NOMO-1 treated with DMSO at 0.1 percent for 48 hours (cell line): ENCODE results near the gene TRIM9.

Experiments used
- DNase-seq: peaks from one replicate; lab custom pipeline; 2025; ENCODE audit not compliant: unreplicated experiment; lab: John Stamatoyannopoulos, UW

Gene TRIM9

DNA sequence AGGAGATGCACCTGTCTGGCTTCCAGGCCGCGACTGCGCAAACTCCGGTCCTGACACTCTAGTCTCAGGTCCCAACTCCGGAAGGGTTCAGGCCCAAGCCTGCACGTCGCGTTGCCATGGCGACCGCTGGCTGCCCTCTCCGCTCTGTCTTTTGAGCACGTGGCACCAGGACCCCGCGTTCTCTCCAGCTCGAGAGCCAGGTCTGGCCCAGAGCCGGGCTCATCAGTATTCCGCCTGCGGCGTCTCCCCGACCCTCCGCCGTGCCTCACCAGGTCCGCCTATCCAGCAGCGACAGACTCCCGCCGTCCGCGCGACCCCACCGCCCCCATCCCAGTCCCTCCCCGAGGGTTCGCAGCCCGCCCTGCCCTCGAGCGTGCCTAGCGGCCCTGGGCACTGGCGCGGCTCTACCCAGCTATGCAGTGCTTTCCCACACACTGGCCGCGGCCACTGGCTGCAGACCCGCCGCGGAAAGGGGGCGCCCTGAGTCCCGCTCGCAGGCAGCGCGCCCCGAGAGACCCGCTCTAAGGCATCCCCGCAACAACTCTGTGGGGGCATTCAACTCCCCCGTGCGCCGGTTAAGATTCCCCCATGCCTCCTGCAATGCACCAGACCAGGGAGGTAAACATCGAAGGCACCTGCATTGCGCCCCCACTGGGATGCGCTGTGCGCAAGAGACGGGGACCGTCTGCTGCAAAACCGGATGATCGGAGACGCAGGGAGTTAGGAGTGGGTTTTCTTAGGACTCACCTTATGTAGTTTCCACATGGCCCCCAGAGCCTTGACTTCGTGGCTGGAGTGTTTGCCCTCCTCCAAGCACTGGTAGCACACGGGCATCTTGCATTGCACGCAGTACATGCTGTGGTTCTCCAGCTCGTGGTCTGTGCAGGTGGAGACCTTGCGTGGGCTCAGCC is 1.3 kb downstream of the TRIM9 start:
- DNase-seq: peak; percentile 19

GRCh38 chr14:51092965-51093364 is 1.9 kb downstream of the TRIM9 start:
- DNase-seq: no peak

GRCh38 chr14:51089278-51089677 is 5.6 kb downstream of the TRIM9 start:
- no peak for DNase-seq

GRCh38 chr14:51087031-51087441 is 7.9 kb downstream of the TRIM9 start:
- DNase-seq: no peak

DNA sequence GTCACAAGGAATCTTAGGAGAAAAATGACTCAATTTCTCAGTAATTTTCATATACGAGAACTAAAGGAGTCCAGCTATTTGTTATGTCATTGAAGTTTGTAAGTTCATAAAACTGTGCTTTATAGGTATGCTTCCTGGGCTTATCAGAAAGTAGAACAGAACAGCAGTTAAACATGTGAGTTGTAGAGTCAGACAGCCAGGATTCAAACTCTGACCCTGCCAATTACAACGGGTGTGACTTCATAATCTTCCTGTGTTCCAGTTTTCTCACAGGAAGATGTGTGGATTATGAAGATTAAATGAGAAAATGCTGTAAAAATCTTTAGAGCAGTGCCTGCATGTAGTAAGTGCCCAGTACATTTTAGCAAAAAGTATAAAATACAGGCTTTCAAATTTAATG is 8.9 kb downstream of the TRIM9 start:
- no peak for DNase-seq

GRCh38 chr14:51084962-51085361 is 9.9 kb downstream of the TRIM9 start:
- DNase-seq: no peak

DNA sequence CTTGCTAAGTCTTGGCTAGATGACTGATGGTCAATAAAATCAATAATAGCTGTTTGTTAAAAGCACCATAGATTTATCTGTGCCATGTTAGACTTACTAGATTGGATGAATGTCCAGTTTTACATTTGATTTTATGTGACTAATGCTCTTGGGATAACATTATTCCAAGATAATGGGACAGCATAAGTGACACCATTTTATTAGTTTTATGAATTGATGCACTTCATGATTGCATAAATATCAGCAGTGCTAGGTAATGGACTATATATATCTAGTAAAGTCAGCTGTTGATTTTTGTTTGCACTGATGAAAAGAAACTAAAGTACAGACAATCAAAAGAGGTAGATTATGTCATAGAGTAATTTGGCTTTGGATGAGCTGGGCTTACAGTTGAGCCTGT is 10.4 kb downstream of the TRIM9 start:
- no peak for DNase-seq

GRCh38 chr14:51082349-51082748 is 12.6 kb downstream of the TRIM9 start:
- no peak for DNase-seq

- no peak for DNase-seq
Measured at GRCh38 chr14:51081712-51082111, 13.2 kb downstream of the TRIM9 start.

- DNase-seq: no peak
Measured at GRCh38 chr14:51081209-51081608, 13.7 kb downstream of the TRIM9 start.

DNA sequence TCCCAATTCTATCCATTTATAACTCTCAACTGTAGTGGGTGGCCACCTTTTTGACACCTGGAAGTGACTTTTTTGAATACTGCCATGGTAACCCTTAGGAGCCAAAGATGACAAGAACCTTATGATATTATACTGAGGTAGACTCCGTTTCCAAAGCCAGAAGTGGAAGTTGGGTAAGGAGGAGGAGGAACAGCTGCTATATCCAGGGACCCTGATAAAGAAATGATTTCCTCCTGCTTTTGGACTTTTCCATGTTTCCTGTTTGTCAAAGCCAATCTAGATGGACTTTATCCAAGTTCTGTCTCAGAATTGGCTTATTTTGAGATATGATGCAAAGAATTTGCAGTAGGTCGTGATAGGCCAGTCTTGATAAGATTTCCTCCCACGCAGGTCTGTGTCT is 14.3 kb downstream of the TRIM9 start:
- DNase-seq: no peak

DNA sequence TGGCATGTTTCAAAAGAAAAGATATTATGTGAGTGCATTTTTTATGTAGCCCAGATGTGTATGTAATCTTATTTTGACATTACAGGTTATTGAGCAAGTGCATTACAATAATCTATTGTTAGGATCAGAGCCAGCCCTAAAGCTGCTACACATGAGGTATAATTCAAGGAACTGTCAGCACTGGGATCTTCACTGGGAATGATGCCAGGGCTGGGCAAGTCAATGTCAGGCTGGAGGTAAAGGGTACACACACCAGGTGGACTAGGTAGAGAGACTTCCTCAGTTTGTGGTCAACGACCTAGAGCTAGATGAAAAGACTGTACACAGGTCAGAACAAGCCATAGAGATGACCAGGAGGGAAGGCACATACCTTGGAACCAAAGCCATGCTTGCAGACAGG is 15.4 kb downstream of the TRIM9 start:
- DNase-seq: peak; percentile 71

GRCh38 chr14:51079085-51079484 is 15.8 kb downstream of the TRIM9 start:
- peak; percentile 71 for DNase-seq

- no peak for DNase-seq
Measured at GRCh38 chr14:51074701-51075385, 20.1 kb downstream of the TRIM9 start.

DNA sequence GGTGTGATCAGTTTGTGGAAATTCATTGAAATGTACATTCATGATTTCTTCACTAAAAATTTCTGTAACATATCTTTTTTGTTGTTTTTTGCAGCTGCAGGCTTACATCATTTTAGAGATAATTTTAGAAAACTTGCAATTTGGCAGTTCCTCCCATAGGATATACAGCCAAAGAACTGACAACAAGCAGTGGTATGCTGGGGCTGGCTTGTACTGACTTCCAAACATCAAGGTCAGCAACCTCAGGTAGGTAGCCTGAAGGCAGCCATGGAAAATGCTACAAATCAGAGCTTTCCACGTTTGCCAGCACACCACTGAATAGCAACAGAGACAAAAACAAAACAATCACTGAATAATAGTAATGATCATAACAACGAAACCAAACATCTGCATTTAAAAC is 21.2 kb downstream of the TRIM9 start:
- DNase-seq: no peak

GRCh38 chr14:51072976-51073375 is 21.9 kb downstream of the TRIM9 start:
- no peak for DNase-seq

- no peak for DNase-seq
Measured at GRCh38 chr14:51071857-51072256, 23.0 kb downstream of the TRIM9 start.

- DNase-seq: no peak
Measured at GRCh38 chr14:51070726-51071125, 24.2 kb downstream of the TRIM9 start.

DNA sequence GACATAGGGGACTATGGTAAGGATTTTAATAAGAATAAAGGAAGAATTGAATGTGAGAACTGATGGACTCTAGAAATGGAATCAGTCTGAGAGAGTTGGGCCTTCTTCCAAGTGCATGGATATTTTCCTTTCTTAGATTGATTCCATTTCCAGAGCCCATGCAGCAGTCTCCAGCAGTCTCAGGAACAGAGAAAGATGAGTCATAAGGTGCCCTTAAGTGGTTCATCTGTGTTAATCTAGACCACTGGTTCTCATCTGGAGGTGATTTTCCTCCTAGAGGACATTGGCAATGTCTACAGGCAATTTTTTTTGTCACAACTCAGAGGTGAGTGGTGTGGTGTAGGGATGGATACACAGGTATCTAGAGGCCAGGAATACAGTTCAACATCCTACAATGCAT is 25.9 kb downstream of the TRIM9 start:
- no peak for DNase-seq

GRCh38 chr14:51068268-51068667 is 26.6 kb downstream of the TRIM9 start:
- DNase-seq: no peak

DNA sequence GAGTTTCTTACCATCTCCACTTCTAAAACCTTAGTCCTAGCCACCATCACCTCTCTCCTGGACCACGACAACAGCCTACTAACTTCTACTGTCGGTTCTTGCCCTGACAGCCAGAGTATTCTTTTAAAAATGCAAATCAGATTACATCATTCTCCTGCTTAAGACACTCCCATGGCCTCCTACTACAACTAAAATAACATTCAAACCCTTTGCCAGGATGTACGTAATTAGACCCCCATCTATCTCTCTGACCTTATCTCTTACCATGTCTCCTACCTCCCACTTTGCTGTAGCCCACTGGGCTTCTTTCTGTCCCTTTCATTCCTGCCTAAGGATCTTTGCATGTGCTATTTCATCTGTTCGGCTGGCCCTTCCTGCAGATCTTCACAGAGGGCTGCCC is 27.6 kb downstream of the TRIM9 start:
- no peak for DNase-seq

DNA sequence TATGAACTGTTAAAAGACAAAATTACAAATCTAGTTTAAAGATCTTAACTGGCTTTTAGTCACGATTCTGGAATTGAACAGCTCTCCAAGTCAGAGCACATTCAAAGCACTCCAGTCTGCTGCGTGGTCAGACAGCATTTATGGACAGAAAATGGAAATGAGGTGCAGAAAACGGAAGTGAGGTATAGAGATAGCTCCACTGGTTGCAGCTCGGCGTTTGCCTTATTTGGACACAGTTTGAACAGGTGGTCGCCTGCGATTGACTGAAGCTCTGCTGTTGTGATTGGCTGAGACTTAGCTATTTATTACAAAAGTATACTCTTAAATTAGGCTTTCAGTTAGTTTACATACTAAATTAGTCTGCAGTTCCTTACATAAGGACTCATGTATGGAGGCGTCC is 28.3 kb downstream of the TRIM9 start:
- no peak for DNase-seq
